Stomach (tissue), 4 donors: ENCODE measurements around the gene AQP7.

Source experiments
- POLR2AphosphoS5 ChIP-seq, 3 donors: sonication (generic); formaldehyde crosslinking; IDR thresholded peaks; one replicate each; pipeline ENCODE4 v1.6.1; 2016; ENCODE audit warnings: antibody characterized with exemption in 3 of 3
- TF ChIP-seq, protein P1 (sequence below), 7 experiments: fragments of 450-650 bp in 4 of 7; fragments of 200-600 bp in 3 of 7; sonication (generic) in 3 of 7; IDR thresholded peaks; one replicate each; pipeline ENCODE4 v1.5.1; 2016 to 2019; ENCODE audit warnings: antibody characterized with exemption in 7 of 7, control low read depth in 2 of 7, mild to moderate bottlenecking in 1 of 7

DNA sequence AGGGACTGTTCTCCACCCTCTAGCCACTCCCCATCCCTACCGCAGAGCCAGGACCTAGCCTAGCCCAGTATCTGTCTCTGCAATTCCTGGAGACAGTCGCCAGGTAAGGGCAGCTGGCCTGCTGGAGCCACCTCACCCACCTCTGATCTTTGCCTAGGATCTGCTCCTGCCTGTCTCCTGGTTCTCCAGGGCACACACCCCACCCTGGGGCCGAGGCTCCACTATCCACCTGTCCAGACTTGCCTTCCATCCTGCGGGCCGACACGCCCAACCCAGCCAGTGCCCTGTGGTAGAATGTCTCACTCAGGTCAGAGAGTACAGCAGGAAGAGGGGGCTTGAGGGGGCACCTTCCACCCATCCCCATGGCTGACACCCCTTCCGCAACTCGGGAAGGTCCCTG lies 15.7 kb upstream of the AQP7 start:
- TF ChIP-seq, protein P1, sequence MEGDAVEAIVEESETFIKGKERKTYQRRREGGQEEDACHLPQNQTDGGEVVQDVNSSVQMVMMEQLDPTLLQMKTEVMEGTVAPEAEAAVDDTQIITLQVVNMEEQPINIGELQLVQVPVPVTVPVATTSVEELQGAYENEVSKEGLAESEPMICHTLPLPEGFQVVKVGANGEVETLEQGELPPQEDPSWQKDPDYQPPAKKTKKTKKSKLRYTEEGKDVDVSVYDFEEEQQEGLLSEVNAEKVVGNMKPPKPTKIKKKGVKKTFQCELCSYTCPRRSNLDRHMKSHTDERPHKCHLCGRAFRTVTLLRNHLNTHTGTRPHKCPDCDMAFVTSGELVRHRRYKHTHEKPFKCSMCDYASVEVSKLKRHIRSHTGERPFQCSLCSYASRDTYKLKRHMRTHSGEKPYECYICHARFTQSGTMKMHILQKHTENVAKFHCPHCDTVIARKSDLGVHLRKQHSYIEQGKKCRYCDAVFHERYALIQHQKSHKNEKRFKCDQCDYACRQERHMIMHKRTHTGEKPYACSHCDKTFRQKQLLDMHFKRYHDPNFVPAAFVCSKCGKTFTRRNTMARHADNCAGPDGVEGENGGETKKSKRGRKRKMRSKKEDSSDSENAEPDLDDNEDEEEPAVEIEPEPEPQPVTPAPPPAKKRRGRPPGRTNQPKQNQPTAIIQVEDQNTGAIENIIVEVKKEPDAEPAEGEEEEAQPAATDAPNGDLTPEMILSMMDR (IDR thresholded peaks at IDR 0.05) = no peak
- no peak for TF ChIP-seq POLR2AphosphoS5 (IDR thresholded peaks at IDR 0.05)
